A549 (cell line): ENCODE results near the gene TBX15. TPM values are rescaled to one million over a fixed set of nuclear protein-coding genes. Genes with fewer than 3 reads are reported as not detected.

ENCODE experiments used
- ATAC-seq, 2 experiments: fragments of 200-7000 bp in 1 of 2; fragments of >200 bp in 1 of 2; cut with Nextera tagmentation in 1 of 2; cut with Tn5 transposase in 1 of 2; 3 replicates each; pipeline versions ENCODE4 v1.8.0 to v1.9.1; 2018 to 2020; ENCODE audit warnings: mild to moderate bottlenecking in 1 of 2, moderate library complexity in 1 of 2
- CTCF ChIA-PET: fragments of 300-600 bp; sonication (Branson Sonifier 250); formaldehyde crosslinking; extraction: SDS; loops from one replicate; lab custom pipeline; 2021; ENCODE audit warnings: antibody characterized with exemption, inconsistent platforms; lab: Yijun Ruan, JAX
- POLR2A ChIA-PET: fragments of 350-600 bp; formaldehyde crosslinking; extraction: SDS; loops from one replicate; lab custom pipeline; 2021; ENCODE audit warnings: antibody characterized with exemption, inconsistent platforms; lab: Yijun Ruan, JAX
- DNase-seq, 2 experiments: peaks; one replicate each; pipeline versions ENCODE4 v3.0.0 to v3.0.0-alpha.2; 2011 to 2016; ENCODE audit warnings: low read depth in 1 of 2, low spot score in 1 of 2
- FAIRE-seq: peaks from 2 replicates; lab custom pipeline; 2011; peaks lifted over from hg19 to GRCh38; lab: Jason Lieb, UNC
- H3K27ac ChIP-seq, 2 experiments: fragments of >200 bp; sonication (Bioruptor Twin); formaldehyde crosslinking; 3 replicates each; pipeline ENCODE4 v1.5.1; 2016 to 2017
- H3K4me1 ChIP-seq: fragments of >200 bp; sonication (Bioruptor Twin); formaldehyde crosslinking; 3 replicates; pipeline ENCODE4 v1.6.1; 2016
- H3K4me2 ChIP-seq: fragments of >200 bp; sonication (Bioruptor Twin); formaldehyde crosslinking; 3 replicates; pipeline ENCODE4 v1.6.1; 2016
- H3K4me3 ChIP-seq: fragments of >200 bp; sonication (Bioruptor Twin); formaldehyde crosslinking; 3 replicates; pipeline ENCODE4 v1.5.1; 2016
- H3K9me3 ChIP-seq: fragments of >200 bp; sonication (Bioruptor Twin); formaldehyde crosslinking; 3 replicates; pipeline ENCODE4 v1.6.1; 2016
- CBX2 ChIP-seq: fragments of 200-600 bp; sonication (generic); IDR thresholded peaks from 2 replicates; pipeline ENCODE4 v1.6.1; 2016; ENCODE audit warnings: low read depth, mild to moderate bottlenecking, borderline replicate concordance
- CEBPB ChIP-seq, 2 experiments: fragments of >200 bp in 1 of 2; sonication (Bioruptor Twin) in 1 of 2; formaldehyde crosslinking in 1 of 2; IDR thresholded peaks; 2 replicates each; pipeline ENCODE4 v1.6.1; 2012 to 2016
- CHD4 ChIP-seq: fragments of 200-600 bp; sonication (generic); IDR thresholded peaks from 2 replicates; pipeline ENCODE4 v1.6.1; 2016; ENCODE audit warnings: antibody characterized with exemption, mild to moderate bottlenecking, borderline replicate concordance
- FOSB ChIP-seq: fragments of 250-450 bp; sonication (Bioruptor Pico); IDR thresholded peaks from 2 replicates; pipeline ENCODE4 v1.5.0; 2020; ENCODE audit warnings: mild to moderate bottlenecking, moderate library complexity
- FOSL2 ChIP-seq, 2 experiments: fragments of 450-650 bp in 1 of 2; fragments of >200 bp in 1 of 2; sonication (Bioruptor Twin) in 1 of 2; formaldehyde crosslinking; IDR thresholded peaks; 2 replicates each; pipeline versions ENCODE4 v1.5.0 to v1.6.1; 2016 to 2020; ENCODE audit warnings: mild to moderate bottlenecking in 1 of 2, moderate library complexity in 1 of 2
- HOXB5 ChIP-seq: fragments of 250-450 bp; sonication (Bioruptor Pico); IDR thresholded peaks from 2 replicates; pipeline ENCODE4 v1.5.0; 2020; ENCODE audit warnings: mild to moderate bottlenecking, moderate library complexity
- JUNB ChIP-seq: fragments of >200 bp; sonication (Bioruptor Twin); formaldehyde crosslinking; IDR thresholded peaks from 2 replicates; pipeline ENCODE4 v1.6.1; 2016
- MAFK ChIP-seq: fragments of 450-650 bp; IDR thresholded peaks from 2 replicates; pipeline ENCODE4 v1.6.1; 2014; ENCODE audit not compliant: partially characterized antibody
- NFE2L2 ChIP-seq: fragments of 150-350 bp; conservative IDR thresholded peaks from 2 replicates; pipeline ENCODE4 v1.6.1; 2014; ENCODE audit warnings: low read length
- PHF8 ChIP-seq: fragments of 200-600 bp; sonication (generic); IDR thresholded peaks from 2 replicates; pipeline ENCODE4 v1.6.1; 2016; ENCODE audit warnings: low read depth, mild to moderate bottlenecking, antibody characterized with exemption, moderate library complexity, borderline replicate concordance
- POLR2A ChIP-seq: IDR thresholded peaks from 2 replicates; pipeline ENCODE4 v1.6.1; 2012; ENCODE audit warnings: mild to moderate bottlenecking, low read length
- POLR2AphosphoS2 ChIP-seq: conservative IDR thresholded peaks from 2 replicates; pipeline ENCODE4 v1.6.1; 2012; ENCODE audit warnings: low read length, improper control_type of control experiment, inconsistent platforms
- RAD21 ChIP-seq, 2 experiments: fragments of >200 bp in 1 of 2; sonication (Bioruptor Twin) in 1 of 2; formaldehyde crosslinking in 1 of 2; IDR thresholded peaks in 1 of 2; conservative IDR thresholded peaks in 1 of 2; 2 replicates in 1 of 2; 3 replicates in 1 of 2; pipeline ENCODE4 v1.6.1; 2012 to 2018; ENCODE audit warnings: inconsistent platforms in 1 of 2
- RARB ChIP-seq: fragments of 250-450 bp; sonication (Bioruptor Pico); IDR thresholded peaks from 2 replicates; pipeline ENCODE4 v1.8.0; 2021; ENCODE audit warnings: mild to moderate bottlenecking, moderate library complexity
- RFX5 ChIP-seq: fragments of 450-650 bp; IDR thresholded peaks from 2 replicates; pipeline ENCODE4 v1.7.1; 2014; ENCODE audit warnings: antibody characterized with exemption, mild to moderate bottlenecking, moderate library complexity
- RNF2 ChIP-seq: fragments of 200-600 bp; sonication (generic); IDR thresholded peaks from 2 replicates; pipeline ENCODE4 v1.6.1; 2016; ENCODE audit warnings: low read depth, mild to moderate bottlenecking, antibody characterized with exemption, moderate library complexity, borderline replicate concordance
- SREBF2 ChIP-seq: fragments of 450-650 bp; IDR thresholded peaks from 2 replicates; pipeline ENCODE4 v1.6.1; 2014; ENCODE audit warnings: mild to moderate bottlenecking, moderate library complexity
- ZFP36 ChIP-seq: fragments of 450-650 bp; IDR thresholded peaks from 2 replicates; pipeline ENCODE4 v1.6.1; 2014; ENCODE audit warnings: borderline replicate concordance; ENCODE audit not compliant: partially characterized antibody
- whole genome bisulfite sequencing: methylation state at CpG from one replicate; pipeline ENCODE4 v1.1.6; 2017; ENCODE audit errors: missing lambda C conversion rate; 5-methylcytosine and 5-hydroxymethylcytosine counted together
- polyA plus RNA-seq, 4 experiments: library from polyadenylated mRNA; depleted of rRNA in 3 of 4; stranded (reverse); fragments of >200 nt; fragmentation: RNase III in 1 of 4; extraction: RNeasy Plus Mini Kit Qiagen cat#74134 plus additional on column Dnase treatment in 1 of 4; gene quantifications; 2 replicates in 3 of 4; 3 replicates in 1 of 4; pipeline ENCODE4 v1.2.3, GENCODE V29; 2011 to 2017
- TF ChIP-seq, protein P1 (sequence below): fragments of 150-350 bp; IDR thresholded peaks from 2 replicates; pipeline ENCODE4 v1.6.1; 2014; ENCODE audit warnings: low read depth, mild to moderate bottlenecking, low read length
- TF ChIP-seq, protein P2 (sequence below): fragments of 200-600 bp; sonication (generic); IDR thresholded peaks from 2 replicates; pipeline ENCODE4 v1.6.1; 2016; ENCODE audit warnings: antibody characterized with exemption, mild to moderate bottlenecking, moderate library complexity

The TBX15 gene
- polyA plus RNA-seq, 2 of the 4 experiments (the other 2 are of a cell fraction), result 0.04 TPM; not detected in 1

DNA sequence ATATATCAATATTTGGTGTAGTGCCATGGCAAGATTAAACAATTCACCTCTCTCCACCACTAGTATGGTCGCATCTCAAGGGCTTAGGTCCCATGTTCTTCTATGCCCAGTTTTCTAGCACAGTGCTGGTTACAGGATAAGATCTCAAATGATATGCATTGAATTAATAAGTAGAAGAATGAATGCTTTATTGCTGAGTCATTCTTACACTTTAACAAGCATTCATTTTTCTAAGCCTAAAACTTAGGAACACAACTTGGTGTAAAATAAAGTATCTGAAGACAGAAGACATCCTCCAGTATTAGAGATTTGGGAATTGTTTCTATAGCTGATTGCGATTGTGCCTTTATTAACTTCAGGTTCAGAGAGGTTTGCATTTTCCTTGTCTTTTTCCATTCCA, 85.8 kb downstream of the TBX15 start:
- no peak for FAIRE-seq

DNA sequence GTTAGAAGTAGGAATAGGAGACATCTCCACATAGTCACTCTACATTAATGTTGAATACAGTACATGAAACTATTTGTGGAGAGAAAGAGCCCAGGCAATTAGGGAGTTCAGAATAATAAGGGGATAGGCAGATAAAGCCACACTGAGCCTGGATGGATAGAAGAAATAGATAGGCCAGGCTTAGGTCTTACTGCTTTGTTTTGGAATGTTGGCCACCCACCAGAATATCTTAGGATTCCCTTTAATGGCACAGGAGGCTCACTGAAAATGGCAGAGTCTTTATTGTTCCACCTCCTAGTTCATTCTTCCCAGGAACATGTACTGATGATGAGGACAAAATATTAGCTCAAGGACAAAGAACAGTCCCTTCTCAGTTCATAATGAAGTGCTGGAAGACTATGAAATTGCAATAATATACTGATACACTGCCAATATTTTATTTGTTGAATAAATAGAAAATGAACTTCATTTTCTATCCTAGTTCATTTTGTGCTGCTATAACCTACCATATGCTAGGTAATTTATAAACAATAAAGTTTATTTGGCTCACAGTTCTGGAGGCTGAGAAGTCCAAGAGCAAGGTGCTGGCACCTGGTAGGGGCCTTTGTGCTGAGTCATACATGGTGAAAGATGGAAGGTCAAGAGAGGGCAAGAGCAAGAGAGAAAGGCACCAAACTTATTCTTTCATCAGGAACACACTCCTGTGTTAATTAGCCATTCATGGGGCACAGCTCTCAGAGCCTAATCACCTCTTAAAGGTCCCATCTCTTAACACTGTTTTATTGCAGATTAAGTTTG, 87.3 kb downstream of the TBX15 start:
- ChIA-PET CTCF (no interaction called here), POLR2A (no interaction called here)
- no peak overlapping the region for H3K4me3 ChIP-seq
- no peak overlapping the region for H3K27ac ChIP-seq
- H3K4me1 ChIP-seq, result peaks cover 5% of the 10 kb centered on the region; the same call in 2 of the 3 replicates
- DNase-seq, result no peak
- no peaks in the 10 kb centered on the region for H3K9me3 ChIP-seq
- TF ChIP-seq, protein P1, sequence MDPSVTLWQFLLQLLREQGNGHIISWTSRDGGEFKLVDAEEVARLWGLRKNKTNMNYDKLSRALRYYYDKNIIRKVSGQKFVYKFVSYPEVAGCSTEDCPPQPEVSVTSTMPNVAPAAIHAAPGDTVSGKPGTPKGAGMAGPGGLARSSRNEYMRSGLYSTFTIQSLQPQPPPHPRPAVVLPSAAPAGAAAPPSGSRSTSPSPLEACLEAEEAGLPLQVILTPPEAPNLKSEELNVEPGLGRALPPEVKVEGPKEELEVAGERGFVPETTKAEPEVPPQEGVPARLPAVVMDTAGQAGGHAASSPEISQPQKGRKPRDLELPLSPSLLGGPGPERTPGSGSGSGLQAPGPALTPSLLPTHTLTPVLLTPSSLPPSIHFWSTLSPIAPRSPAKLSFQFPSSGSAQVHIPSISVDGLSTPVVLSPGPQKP, result no peak
- no peak for TF ChIP-seq ZFP36
- no peak for TF ChIP-seq SREBF2
- TF ChIP-seq FOSB (CRISPR knock-in tag), result no peak
- no peak for TF ChIP-seq CBX2
- no peak for TF ChIP-seq NFE2L2
- no peak for TF ChIP-seq CEBPB (IDR thresholded peaks at IDR 0.05)
- FAIRE-seq, result no peak
- H3K4me2 ChIP-seq, result no peak overlapping the region
- ATAC-seq, result no peak

More for the DNA sequence above, 85.8 kb downstream of the TBX15 start:
- POLR2A ChIA-PET, result no interaction called here
- Histone ChIP-seq H3K4me1 (peaks cover 5% of the 10 kb centered on the region; the same call in 2 of the 3 replicates), H3K4me2 (no peak overlapping the region)
- DNase-seq, result no peak
- no peak for ATAC-seq
- TF ChIP-seq FOSB (CRISPR knock-in tag) (no peak), NFE2L2 (peak; percentile 82), MAFK (peak; percentile 82), CBX2 (no peak)
- TF ChIP-seq, all 56 proteins: peak for 2
- H3K9me3 ChIP-seq, result no peaks in the 10 kb centered on the region
- no peak overlapping the region for H3K4me3 ChIP-seq
- CTCF ChIA-PET, result no interaction called here
- H3K27ac ChIP-seq, result no peak overlapping the region; a peak in 1 of 6 replicates
- WGBS, result 77% methylated on average over 2 of the region's 2 CpGs

DNA sequence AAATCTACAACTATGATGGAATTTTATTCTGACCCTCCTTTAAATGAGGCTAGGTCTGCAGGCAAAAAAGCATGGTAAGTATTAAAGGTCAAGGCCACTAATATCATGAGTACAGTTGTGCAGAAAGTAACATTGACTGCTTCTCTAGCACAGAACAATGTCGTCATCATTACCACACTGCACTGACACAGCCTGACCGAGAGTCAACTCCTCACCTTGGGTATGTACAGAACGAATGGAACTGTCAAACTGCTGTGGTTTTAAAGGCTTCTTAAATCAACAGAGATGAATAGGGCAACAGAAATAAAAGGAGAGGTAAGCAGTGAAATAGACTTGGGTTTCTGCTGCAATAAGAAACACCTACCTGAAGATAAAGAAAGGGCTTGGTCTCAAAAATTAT, 88.8 kb downstream of the TBX15 start:
- TF ChIP-seq RAD21 (conservative IDR thresholded peaks at IDR 0.05 in 1 of 2, IDR thresholded peaks at IDR 0.05 in 1 of 2), result no peak
- TF ChIP-seq NFE2L2, result no peak
- TF ChIP-seq, protein P2, sequence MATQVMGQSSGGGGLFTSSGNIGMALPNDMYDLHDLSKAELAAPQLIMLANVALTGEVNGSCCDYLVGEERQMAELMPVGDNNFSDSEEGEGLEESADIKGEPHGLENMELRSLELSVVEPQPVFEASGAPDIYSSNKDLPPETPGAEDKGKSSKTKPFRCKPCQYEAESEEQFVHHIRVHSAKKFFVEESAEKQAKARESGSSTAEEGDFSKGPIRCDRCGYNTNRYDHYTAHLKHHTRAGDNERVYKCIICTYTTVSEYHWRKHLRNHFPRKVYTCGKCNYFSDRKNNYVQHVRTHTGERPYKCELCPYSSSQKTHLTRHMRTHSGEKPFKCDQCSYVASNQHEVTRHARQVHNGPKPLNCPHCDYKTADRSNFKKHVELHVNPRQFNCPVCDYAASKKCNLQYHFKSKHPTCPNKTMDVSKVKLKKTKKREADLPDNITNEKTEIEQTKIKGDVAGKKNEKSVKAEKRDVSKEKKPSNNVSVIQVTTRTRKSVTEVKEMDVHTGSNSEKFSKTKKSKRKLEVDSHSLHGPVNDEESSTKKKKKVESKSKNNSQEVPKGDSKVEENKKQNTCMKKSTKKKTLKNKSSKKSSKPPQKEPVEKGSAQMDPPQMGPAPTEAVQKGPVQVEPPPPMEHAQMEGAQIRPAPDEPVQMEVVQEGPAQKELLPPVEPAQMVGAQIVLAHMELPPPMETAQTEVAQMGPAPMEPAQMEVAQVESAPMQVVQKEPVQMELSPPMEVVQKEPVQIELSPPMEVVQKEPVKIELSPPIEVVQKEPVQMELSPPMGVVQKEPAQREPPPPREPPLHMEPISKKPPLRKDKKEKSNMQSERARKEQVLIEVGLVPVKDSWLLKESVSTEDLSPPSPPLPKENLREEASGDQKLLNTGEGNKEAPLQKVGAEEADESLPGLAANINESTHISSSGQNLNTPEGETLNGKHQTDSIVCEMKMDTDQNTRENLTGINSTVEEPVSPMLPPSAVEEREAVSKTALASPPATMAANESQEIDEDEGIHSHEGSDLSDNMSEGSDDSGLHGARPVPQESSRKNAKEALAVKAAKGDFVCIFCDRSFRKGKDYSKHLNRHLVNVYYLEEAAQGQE, result no peak
- no peak for TF ChIP-seq POLR2AphosphoS2
- TF ChIP-seq FOSL2 (IDR thresholded peaks at IDR 0.05), result no peak
- TF ChIP-seq FOSL2 (CRISPR knock-in tag; IDR thresholded peaks at IDR 0.05), result no peak
- TF ChIP-seq POLR2A, result no peak
- TF ChIP-seq MAFK, result no peak
- TF ChIP-seq CHD4, result no peak
- TF ChIP-seq HOXB5 (CRISPR knock-in tag), result no peak
- no peak for TF ChIP-seq JUNB
- TF ChIP-seq RFX5, result no peak
- no peak for TF ChIP-seq RNF2
- TF ChIP-seq RARB (CRISPR knock-in tag), result no peak
- TF ChIP-seq PHF8, result no peak
- TF ChIP-seq, all 56 proteins: peak for 0
- Histone ChIP-seq H3K27ac (no peak overlapping the region), H3K4me2 (no peak overlapping the region), H3K9me3 (no peaks in the 10 kb centered on the region), H3K4me1 (peaks cover 5% of the 10 kb centered on the region; the same call in 2 of the 3 replicates), H3K4me3 (no peak overlapping the region)
- ChIA-PET POLR2A (interaction anchor here (0.6 kb wide), 1 partner anchor 113 kb away, joined by 3 read pairs; no protein-coding TSS in a partner anchor), CTCF (interaction anchor here (0.9 kb wide), 1 partner anchor 1141 kb away, joined by 3 read pairs; no protein-coding TSS in a partner anchor)
- DNase-seq (no peak), FAIRE-seq (no peak), ATAC-seq (no peak)
- 40% methylated on average over 3 of the region's 3 CpGs for WGBS
